ENCODE measurements around the gene DOCK4. TPM values are rescaled to one million over a fixed set of nuclear protein-coding genes. Genes with fewer than 3 reads are reported as not detected.

DOCK4 gene
- polyA plus RNA-seq, 2 of the 4 experiments (the other 2 are of a cell fraction), result 13.7 to 15.7 TPM

- ChIA-PET CTCF (interaction anchor here (1.6 kb wide), 1 partner anchor 18 kb away, joined by 4 read pairs; no protein-coding TSS in a partner anchor), POLR2A (no interaction called here)
- Histone ChIP-seq H3K4me1 (peaks cover 6% of the 10 kb centered on the region; the same call in 1 of the 3 replicates), H3K9me3 (no peaks in the 10 kb centered on the region), H3K4me2 (no peak overlapping the region), H3K4me3 (no peak overlapping the region), H3K27ac (no peak overlapping the region)
- 84% methylated on average over 8 of the region's 8 CpGs for WGBS (ENCODE audit: missing lambda C conversion rate)
- TF ChIP-seq RNF2 (IDR thresholded peaks at IDR 0.05; ENCODE audit: borderline replicate concordance, low read depth) (no peak), SMC3 (IDR thresholded peaks at IDR 0.05) (no peak), POLR2A (IDR thresholded peaks at IDR 0.05; ENCODE audit: low read length) (no peak), HDAC2 (IDR thresholded peaks at IDR 0.05) (no peak), JUN (IDR thresholded peaks at IDR 0.05) (no peak), KDM1A (IDR thresholded peaks at IDR 0.05; ENCODE audit: low read depth) (no peak), JUNB (IDR thresholded peaks at IDR 0.05) (no peak)
- no peak for DNase-seq (ENCODE audit: low read depth in 1 of 2, low spot score in 1 of 2)
- ATAC-seq, result no peak
- FAIRE-seq, result no peak
These were observed 332.9 kb downstream of the DOCK4 start for GRCh38 chr7:111873326-111873646.

DNA sequence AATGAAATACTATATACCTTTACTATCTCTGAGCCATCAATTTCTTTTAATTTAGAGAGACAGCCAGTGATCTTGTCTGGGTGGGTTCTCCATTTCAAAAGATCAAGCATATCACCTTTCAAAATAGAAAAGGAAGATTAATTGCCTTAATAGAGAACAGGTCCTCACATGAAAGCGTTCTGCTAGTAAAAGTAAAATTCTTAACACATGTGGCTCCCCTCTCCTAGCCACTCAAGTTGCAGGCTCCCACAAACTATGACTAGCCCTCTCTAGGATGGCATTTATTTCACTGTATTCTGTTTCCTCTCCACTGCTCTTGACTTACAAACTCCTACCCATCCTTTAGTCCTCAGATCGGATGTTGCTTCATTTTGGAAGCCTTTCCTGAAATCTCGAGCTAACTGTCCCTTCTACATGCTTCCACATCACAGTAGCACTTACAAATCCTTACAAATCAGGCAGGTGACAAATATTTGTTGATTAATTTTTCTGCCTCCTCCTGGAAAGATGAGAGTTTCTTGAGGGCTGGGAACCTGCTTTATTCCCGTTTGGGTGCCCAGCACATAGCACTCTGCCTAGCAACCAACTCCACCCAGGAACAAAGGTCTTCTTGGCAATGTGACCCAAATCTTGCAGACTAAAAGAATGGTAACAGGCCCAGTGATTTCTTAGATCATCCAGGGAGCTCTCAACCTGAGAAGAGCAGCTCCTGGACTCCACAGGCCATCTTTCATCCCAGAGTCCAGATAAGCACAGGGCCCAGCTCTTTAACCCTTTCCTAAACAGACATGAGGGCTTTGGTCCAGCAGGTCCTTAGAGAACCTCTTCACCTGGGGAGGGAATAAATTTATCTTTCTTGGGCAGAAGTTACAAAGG, 333.5 kb downstream of the DOCK4 start:
- ChIA-PET POLR2A (no interaction called here), CTCF (interaction anchor here (1.6 kb wide), 1 partner anchor 17 kb away, joined by 4 read pairs; no protein-coding TSS in a partner anchor)
- Histone ChIP-seq H3K4me2 (no peak overlapping the region), H3K4me1 (peaks cover 6% of the 10 kb centered on the region; the same call in 1 of the 3 replicates), H3K27ac (no peak overlapping the region), H3K4me3 (no peak overlapping the region), H3K9me3 (no peaks in the 10 kb centered on the region)
- FAIRE-seq (no peak), DNase-seq (ENCODE audit: low read depth in 1 of 2, low spot score in 1 of 2) (no peak), ATAC-seq (no peak)
- 70% methylated on average over 4 of the region's 4 CpGs for WGBS (ENCODE audit: missing lambda C conversion rate)
- TF ChIP-seq ZC3H11A (IDR thresholded peaks at IDR 0.05) (no peak), KDM1A (IDR thresholded peaks at IDR 0.05; ENCODE audit: low read depth) (no peak), EP300 (IDR thresholded peaks at IDR 0.05) (no peak), ZSCAN20 (CRISPR knock-in tag; IDR thresholded peaks at IDR 0.05) (no peak), NPAS2 (CRISPR knock-in tag; IDR thresholded peaks at IDR 0.05; ENCODE audit: borderline replicate concordance) (no peak), SREBF2 (IDR thresholded peaks at IDR 0.05) (no peak), NR3C1 (IDR thresholded peaks at IDR 0.05) (no peak), ESRRA (IDR thresholded peaks at IDR 0.05; ENCODE audit: borderline replicate concordance, low read length) (no peak), MAZ (IDR thresholded peaks at IDR 0.05; ENCODE audit: borderline replicate concordance, low read depth, low read length) (no peak), TP53 (CRISPR knock-in tag; IDR thresholded peaks at IDR 0.05) (no peak), RARB (CRISPR knock-in tag; IDR thresholded peaks at IDR 0.05) (no peak), PHF8 (IDR thresholded peaks at IDR 0.05; ENCODE audit: borderline replicate concordance, low read depth) (no peak)

DNA sequence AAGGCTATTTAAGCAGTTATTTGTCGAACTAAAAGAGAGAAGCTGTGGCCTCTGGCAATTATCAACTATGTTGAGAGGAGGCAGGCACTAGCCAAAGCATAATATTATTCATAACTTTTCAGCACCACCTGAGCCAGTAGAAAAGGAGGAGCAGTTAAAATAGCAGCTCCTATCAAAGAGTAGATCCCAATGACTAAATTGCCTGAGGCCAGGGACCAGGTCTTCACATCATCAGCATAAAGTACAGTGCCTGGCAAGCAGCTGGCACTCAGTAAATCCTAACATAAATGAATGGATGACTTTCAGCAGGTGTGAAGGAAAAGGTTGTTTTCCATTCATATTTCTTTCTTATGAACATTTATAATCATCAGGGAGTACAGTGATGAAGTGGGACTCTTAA, 334.9 kb downstream of the DOCK4 start:
- H3K4me3 ChIP-seq, result no peak overlapping the region
- no peak overlapping the region for H3K4me2 ChIP-seq
- FAIRE-seq (no peak), ATAC-seq (no peak), DNase-seq (ENCODE audit: low read depth in 1 of 2, low spot score in 1 of 2) (no peak)
- WGBS (ENCODE audit: missing lambda C conversion rate), result 84% methylated on average over 1 of the region's 1 CpG
- CTCF ChIA-PET, result interaction anchor here (1.2 kb wide), 1 partner anchor 17 kb away, joined by 3 read pairs; no protein-coding TSS in a partner anchor
- H3K4me1 ChIP-seq, result peaks cover 6% of the 10 kb centered on the region; the same call in 1 of the 3 replicates
- no peaks in the 10 kb centered on the region for H3K9me3 ChIP-seq
- H3K27ac ChIP-seq, result no peak overlapping the region
- TF ChIP-seq, protein P1, sequence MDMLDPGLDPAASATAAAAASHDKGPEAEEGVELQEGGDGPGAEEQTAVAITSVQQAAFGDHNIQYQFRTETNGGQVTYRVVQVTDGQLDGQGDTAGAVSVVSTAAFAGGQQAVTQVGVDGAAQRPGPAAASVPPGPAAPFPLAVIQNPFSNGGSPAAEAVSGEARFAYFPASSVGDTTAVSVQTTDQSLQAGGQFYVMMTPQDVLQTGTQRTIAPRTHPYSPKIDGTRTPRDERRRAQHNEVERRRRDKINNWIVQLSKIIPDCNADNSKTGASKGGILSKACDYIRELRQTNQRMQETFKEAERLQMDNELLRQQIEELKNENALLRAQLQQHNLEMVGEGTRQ (IDR thresholded peaks at IDR 0.05), result no peak
- no peak for TF ChIP-seq NR3C1 (IDR thresholded peaks at IDR 0.05)
- no peak for TF ChIP-seq RNF2 (IDR thresholded peaks at IDR 0.05; ENCODE audit: borderline replicate concordance, low read depth)
- TF ChIP-seq SREBF2 (IDR thresholded peaks at IDR 0.05), result no peak
- TF ChIP-seq ZNF302 (CRISPR knock-in tag; IDR thresholded peaks at IDR 0.05), result no peak
- TF ChIP-seq KDM1A (IDR thresholded peaks at IDR 0.05; ENCODE audit: low read depth), result no peak
- TF ChIP-seq CBX8 (IDR thresholded peaks at IDR 0.05), result no peak
- no peak for TF ChIP-seq GATA3 (IDR thresholded peaks at IDR 0.05; ENCODE audit: borderline replicate concordance)
- no peak for TF ChIP-seq FOSB (CRISPR knock-in tag; IDR thresholded peaks at IDR 0.05)
- TF ChIP-seq HOXB13 (CRISPR knock-in tag; IDR thresholded peaks at IDR 0.05; ENCODE audit: low read depth), result no peak
- TF ChIP-seq, protein P2, sequence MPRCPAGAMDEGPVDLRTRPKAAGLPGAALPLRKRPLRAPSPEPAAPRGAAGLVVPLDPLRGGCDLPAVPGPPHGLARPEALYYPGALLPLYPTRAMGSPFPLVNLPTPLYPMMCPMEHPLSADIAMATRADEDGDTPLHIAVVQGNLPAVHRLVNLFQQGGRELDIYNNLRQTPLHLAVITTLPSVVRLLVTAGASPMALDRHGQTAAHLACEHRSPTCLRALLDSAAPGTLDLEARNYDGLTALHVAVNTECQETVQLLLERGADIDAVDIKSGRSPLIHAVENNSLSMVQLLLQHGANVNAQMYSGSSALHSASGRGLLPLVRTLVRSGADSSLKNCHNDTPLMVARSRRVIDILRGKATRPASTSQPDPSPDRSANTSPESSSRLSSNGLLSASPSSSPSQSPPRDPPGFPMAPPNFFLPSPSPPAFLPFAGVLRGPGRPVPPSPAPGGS (IDR thresholded peaks at IDR 0.05), result no peak
- POLR2A ChIA-PET, result no interaction called here
